HG03558 (cell line): ENCODE data around the gene SPATA6L.

Experiments used
- ATAC-seq: cut with Tn5 transposase; IDR thresholded peaks from one replicate; pipeline ENCODE4 v1.9.1; 2021; ENCODE audit warnings: moderate number of reproducible peaks; ENCODE audit not compliant: unreplicated experiment; ENCODE audit errors: extremely low read depth

SPATA6L gene

DNA sequence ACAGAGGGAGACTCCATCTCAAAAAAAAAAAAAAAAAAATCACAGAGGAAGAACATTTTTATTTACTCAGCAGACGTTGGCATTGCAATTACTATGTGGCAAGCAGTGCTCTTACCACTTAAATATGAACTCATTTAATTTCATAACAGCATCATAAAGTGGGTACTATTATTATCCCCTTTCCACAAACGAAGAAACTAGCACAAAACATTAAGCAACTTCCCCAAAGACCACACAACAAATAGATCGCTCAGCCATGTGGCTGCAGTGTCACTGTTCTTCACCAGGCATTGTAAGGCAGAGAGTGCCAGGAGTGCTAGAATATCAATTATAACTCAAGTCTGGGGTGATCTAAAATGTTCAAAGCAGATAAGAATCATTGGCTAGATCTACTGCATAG lies 74.0 kb downstream of the SPATA6L start:
- no peak for ATAC-seq

DNA sequence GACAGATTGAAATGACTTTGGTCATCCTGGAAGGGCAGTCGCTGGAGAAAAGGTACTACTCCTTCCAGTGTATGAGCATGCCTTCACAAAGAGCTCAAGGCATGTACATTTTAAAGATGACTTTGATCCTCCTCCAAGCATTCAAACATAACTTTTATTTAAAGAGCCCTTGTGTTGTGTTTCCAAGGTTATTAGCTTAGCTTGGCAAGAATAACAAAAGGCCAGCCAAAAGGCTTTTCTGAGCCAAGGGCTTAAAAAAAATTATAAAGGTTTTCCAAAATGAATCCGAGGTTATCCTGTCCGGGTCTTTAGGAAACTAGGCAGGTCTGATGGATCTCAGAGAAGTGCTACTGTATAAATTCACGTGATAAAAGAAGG lies 75.2 kb downstream of the SPATA6L start:
- no peak for ATAC-seq

DNA sequence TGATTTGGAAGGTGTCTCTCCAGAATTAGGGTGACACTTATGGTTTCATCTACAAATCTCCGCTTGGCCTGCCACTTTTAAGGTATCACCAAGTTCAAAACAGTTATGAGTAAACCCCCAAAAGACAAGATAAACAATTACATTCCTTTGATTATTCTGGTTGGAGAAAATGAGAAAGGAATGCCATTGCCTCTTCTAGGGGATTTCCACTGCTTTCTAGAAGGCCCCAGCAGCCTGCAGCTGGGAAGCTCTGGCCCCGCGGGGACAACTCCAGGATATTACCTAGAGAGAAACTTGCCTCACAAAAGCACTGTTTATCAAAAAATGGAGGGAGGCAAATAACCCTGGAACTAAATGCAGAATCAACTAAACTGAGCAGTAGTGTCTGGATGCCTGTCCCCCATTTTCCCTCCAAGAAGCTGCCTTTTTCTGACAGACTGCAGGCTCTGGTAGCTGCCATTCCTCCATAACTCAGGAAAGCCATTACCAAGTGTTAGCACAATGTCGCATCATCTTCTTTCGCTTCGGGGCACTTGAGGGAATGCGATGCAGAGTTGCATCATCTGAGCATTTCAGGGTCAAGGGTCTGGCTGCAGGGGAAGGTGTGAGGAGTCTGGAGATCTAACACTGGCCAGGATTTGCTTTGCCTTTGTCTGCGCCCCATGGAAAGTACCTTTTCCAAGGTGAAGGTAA lies 75.7 kb downstream of the SPATA6L start:
- no peak for ATAC-seq

DNA sequence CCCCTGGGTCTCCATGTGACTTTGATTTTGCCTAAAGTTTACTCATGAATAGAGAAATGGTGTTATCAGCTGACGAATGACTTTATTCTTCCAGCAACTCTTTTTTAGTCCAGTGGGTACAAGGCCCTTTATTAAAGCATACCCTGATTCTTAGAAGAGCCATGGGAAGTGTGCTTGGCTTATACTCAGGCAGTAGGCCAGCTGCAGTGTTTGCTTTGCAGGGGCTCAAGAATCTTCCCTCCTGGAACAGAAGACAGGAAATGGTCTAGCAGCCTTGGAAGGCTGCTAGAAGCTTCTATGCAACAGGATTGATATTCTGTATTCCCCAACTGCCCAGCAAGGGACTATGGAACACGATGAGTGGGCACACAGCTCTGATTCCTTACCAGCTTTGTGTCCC lies 77.6 kb downstream of the SPATA6L start:
- ATAC-seq, result no peak

DNA sequence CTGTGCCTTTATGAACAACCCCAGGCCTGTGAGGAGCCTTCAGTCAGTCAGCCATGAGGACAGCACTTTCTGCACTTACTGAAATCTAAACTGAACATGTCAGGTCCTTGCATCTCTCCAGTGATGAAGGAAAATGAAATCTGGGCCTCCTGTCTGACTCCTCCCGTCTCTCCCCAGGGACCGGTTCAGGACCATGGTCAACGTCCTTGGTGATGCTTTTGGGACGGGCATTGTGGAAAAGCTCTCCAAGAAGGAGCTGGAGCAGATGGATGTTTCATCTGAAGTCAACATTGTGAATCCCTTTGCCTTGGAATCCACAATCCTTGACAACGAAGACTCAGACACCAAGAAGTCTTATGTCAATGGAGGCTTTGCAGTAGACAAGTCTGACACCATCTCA lies 81.1 kb downstream of the SPATA6L start:
- no peak for ATAC-seq

DNA sequence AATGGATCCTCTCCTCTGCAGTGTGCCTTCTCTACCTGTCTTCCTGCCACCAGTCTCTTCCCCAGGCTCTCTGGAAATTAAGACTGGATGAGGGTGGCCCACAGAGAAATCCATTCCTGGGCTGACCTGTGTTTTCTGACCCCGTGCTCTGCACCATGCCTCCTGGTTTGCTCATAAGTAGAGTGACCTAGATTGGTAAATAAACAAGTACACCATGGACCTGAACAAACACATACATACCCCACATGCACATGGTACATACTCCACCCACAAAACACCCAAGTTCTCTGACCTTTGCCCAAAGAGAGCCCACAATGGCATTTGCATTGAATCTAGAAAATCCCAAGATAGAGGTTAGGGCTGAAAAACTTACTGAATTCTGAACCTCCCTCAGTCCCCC lies 81.6 kb downstream of the SPATA6L start:
- no peak for ATAC-seq

DNA sequence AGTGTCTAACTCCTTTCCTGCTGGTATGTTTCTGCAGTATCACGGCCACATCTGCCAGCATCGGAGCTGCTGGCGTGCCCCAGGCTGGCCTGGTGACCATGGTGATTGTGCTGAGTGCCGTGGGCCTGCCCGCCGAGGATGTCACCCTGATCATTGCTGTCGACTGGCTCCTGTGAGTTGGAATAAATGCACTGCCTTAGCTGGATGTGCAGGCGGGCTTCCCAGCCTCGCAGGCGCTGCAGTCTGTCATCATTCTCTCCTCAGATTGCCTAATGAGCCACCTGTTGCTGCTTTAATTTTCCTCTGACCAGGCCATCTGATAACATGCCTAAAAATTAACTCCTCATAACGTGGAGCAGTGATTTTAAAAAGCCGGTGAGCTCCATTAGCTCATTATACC lies 83.3 kb downstream of the SPATA6L start:
- no peak for ATAC-seq

DNA sequence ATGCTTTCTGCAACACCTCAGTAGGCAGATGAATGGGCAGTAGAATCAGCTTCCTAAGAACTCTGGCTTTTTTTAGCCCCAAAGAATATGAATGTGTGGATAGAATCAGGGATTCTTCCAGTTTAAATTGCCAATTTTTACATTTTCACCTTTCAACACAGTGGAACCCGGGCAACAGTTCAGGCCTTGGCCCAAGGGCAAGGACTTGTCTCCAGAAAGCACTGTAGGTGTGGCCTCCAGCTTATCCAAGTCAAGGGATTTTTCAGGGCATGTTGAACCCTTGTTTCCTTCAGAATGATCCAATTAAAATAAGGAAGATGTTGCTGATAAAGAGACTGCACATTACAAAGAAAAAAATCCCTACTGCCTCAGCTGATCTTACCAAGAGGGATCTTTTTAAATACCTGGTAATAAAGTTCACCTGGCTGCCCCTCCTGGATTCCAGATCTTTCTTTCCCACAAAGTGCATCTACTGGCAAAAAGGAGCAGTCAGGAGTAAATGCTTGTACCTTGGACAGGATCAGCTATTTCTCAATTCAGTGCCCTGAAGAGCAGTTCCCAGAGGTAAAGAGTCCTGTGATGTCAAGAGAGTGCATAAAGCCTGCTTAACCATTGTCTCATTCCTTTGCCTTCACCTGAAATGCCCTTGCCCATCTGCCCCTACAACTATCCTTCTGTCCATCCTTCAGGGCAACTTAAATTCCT lies 84.3 kb downstream of the SPATA6L start:
- no peak for ATAC-seq

DNA sequence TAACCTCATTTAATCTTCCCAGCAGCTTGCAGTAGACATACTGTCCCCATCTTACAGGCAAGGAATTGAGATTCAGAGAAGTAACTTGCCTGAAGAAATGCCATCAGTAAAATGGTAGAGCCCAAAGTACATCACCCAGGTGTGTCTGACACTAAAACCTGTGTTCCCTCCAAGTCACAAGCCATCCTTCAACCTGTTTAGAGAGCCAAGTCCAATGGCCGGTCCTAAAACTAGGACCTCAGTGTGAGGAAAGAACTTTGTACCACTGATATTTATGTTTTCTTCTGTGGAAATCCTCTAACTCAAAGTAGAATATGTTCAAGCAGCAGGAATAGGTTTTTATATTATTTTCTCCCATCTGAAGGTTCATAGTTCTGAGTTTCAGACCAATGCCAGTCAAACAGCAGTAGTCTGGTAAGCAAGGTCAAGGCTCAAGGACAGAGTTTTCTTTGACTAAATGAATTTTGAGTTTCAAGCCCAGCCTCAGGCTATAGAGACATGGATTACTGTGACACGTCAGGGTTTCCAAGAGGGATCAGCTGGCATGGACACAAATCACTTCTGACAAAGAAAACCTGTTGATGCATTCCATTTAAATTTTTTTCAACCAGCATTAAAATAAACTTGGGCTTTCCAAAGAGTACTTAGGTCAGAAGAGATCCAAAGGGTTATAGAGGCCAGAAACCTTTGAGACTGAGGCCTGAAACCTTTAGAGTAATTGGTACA lies 85.1 kb downstream of the SPATA6L start:
- no peak for ATAC-seq

DNA sequence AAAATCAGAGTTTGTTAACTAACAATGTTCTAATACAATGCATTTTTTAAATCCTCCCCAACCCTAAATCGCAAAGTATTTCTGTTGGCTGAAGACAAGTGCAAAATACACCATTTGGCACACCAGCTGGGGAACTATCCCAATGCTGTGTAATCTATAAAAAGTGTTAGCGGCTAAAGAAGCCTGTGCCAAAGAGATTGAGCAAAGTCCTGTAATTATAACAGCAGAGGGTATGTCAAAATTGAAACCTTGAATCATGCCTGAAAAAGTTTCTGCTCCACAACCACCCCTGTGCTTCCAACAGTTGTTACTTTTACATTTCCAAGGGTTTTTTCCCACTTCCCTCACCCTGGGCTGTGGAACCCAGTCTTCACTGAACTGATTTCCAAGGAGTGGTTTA lies 87.3 kb downstream of the SPATA6L start:
- no peak for ATAC-seq

DNA sequence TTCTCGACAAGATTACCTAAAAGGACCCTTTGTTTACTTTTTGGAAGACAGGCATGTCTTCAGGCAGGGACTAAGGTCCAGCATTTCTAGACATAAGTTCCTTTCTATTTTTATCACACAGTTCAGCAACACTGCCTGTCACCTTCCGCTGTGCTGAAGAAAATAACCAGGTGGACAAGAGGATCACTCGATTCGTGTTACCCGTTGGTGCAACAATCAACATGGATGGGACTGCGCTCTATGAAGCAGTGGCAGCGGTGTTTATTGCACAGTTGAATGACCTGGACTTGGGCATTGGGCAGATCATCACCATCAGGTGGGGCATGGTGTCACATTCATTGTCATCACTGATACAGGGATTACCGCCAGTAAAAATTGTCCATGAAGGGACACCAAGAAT lies 89.8 kb downstream of the SPATA6L start:
- no peak for ATAC-seq

DNA sequence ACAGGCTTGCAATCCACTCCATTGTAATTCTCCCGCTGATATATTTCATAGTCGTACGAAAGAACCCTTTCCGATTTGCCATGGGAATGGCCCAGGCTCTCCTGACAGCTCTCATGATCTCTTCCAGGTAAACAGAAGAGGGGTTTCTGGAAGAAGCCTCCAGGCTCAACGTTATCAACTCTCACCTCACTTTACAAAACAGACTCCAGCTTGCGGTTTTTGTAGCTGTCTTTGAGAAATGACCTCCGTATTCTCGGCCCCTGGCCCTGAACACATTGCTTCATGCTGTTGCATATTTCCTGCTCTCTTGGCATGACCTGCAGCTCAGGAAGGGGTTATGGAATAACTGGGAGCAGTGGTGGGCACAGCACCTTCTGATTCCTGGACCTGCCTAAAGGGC lies 90.3 kb downstream of the SPATA6L start:
- no peak for ATAC-seq

DNA sequence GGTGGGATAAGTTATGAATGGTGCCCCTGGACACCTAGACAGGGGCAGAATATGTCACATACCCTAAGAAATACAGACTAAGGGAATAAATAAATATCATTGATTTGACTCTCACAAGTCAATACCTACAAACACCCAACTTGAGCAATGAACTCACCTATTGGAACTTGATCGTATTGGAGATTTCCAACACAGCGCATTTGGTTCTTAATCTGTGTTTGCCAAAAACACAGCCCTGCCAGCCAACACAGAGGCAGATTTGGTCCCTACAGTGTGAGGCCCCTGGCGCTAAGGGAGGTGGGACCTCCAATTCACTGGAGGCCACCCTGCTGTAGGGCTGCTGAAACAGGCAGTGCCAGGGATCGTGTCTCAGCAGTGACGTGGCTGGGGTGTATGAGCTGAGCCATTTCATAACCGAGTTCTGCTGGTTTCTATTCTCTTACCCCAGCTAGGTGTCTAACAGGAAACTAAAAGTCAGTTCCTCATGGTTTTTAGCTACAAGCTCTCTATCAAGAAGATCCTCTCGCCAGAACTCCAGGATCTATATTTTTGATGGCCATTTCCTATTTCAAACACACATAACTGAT lies 91.5 kb downstream of the SPATA6L start:
- peak; percentile 68 for ATAC-seq

DNA sequence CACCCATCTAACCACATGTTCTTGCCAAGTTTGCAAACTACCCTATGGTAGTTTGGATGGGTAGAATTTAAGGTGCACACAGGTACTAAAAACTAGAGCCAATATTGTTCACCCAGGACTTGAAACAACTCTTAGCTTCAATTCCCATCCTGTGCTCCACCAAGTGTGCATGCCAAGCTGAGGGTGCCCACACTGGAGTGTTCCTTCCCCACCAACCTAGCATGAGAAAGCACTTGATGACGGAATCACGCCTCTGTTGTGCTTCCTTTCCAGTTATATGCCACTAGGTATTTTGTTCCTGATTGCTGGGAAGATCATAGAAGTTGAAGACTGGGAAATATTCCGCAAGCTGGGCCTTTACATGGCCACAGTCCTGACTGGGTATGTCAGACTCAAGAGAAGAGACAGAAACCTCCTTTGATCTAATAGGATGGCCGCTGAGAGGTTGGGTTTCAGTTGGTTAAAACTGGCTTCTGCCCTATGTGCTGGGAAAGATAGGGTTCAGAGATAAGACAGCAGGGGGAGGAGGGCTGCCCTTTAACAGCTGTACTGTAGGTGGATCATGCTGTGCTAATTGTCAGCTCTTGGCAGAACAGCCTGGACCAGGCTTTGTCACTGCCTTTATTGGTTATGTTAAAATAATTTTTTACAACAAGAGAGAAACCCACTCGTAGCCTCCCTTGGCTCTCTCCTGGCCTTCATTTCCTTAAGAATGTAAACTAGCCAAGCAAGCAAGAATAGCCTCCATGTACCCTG lies 92.5 kb downstream of the SPATA6L start:
- ATAC-seq, result no peak

DNA sequence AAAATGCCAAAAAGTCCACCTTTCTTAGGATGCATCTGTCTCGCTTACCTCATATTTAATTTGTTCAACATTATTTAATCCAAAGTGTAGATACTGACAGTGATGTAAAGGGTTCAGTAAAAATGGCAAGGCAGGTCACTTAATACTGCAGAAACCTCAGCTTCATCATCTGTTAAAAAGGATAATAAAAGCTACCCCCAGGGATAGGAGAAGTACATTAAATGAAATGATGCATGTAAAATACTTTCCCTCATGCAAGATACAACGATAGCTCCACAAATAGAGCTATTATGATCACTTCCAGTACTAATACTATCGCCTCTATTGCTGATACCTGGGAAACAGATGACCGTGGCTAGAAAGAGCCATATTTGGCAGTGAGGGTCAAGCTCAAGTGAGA lies 93.1 kb downstream of the SPATA6L start:
- ATAC-seq, result no peak

DNA sequence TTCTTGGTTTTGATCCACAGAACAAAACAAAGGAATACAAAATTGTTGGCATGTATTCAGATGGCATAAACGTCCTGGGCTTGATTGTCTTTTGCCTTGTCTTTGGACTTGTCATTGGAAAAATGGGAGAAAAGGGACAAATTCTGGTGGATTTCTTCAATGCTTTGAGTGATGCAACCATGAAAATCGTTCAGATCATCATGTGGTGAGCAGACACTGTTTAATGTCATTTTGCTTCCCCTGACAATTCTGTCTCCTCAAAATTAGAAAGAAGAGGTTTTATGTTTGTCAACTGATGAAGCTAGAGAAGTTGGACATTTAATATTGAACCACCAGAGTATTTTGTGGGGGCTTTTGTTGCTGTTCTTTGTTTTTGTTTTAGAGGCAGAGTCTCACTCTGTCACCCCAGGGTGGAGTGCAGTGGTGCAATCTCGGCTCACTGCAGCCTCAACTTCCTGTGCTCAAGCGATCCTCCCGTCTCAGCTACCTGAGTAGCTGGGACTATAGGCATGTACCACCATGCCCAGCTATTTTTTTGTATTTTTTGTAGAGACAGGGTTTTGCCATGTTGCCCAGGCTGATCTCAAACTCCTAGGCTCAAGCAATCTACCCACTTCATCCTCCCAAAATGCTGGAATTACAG lies 94.0 kb downstream of the SPATA6L start:
- no peak for ATAC-seq

DNA sequence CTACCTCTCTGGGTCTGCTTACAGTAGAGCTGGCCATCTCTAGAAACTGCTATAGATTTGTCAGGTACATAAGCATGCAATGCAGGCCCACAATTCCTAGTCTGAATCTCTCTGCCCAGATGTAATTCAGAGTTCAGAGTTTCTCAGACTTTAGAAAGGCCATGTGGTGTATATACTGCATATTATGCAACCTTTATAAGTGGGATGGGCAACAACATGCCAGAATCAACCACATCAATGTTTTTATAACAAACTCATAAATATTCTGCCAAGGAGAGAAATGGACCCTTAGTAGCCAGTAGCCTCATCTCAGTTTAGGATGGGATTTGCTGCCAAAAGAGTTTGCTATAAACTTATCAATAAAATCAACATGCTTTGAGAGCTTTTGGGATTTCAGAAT lies 97.2 kb downstream of the SPATA6L start:
- ATAC-seq, result no peak

DNA sequence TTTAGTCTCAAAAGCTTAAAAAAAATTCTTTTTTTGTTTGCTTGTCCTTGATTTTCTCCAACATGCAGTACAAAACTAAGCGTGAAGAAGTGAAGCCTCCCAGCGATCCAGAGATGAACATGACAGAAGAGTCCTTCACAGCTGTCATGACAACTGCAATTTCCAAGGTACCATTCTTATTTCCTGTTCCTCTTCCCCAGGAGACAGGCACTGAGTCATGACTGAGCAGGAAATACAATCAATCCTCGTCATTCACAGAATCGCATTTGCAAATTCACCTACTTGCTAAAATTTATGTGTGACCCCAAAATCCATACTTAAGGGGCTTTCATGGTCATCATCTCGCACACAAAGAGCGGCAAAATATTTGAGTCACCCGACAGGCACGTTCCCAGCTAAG lies 98.7 kb downstream of the SPATA6L start:
- no peak for ATAC-seq

DNA sequence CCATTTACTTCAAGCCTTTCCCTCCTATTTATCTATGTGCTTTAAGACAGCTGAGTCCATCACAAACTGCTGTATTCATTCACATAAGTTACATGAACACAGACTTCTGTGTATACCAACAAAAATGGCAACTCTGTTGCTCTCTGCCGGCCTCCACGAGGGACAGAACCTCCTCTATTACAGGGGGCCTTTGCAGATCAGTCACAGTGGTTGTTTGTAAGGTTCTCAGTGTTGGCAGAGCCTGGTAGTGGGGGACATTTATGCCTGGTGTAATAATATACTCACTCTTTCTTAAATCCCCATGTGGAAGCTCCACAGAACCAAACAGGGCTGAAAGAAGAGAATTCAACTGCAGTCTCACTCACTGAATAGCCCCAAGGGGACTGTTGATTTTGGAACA lies 99.5 kb downstream of the SPATA6L start:
- ATAC-seq, result no peak

DNA sequence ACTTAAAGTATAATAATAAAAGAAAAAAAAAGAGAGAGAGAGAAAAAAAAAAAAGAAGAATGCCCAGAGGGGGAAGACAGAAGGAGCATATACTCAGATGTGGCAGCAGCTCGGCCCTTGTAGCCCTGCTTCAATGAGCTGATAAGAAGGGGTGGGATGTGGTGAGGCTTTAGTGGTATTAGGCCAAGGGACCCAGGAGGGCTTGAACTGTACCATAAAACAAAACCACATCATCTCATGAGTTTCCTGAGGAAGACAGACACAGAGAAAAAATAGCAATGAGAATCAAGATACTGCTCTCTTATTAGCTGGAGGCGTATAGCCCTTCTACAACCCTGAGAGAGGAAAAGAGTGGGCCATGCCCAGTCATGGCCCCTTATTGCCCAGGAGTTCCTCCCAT lies 103.2 kb downstream of the SPATA6L start:
- no peak for ATAC-seq
